HepG2 (cell line): Measurements from ENCODE around the gene COL10A1. TPM values are rescaled to one million over a fixed set of nuclear protein-coding genes. Genes with fewer than 3 reads are reported as not detected.

ENCODE experiments used
- CBX5 ChIP-seq: sonication (generic); formaldehyde crosslinking; IDR thresholded peaks from 2 replicates; pipeline ENCODE4 v1.4.0; 2020; ENCODE audit warnings: missing genetic modification reagents, borderline replicate concordance
- CREB1 ChIP-seq, 2 experiments: fragments of 450-650 bp in 1 of 2; IDR thresholded peaks; 2 replicates each; pipeline ENCODE4 v1.6.1; 2016 to 2017; ENCODE audit warnings: control low read depth in 1 of 2, mild to moderate bottlenecking in 1 of 2, missing compliant biosample characterization in 1 of 2, missing genetic modification characterization in 1 of 2
- ELF3 ChIP-seq: IDR thresholded peaks from 2 replicates; pipeline ENCODE4 v1.6.1; 2016; ENCODE audit warnings: missing genetic modification reagents, missing compliant biosample characterization
- GATA4 ChIP-seq: sonication (generic); IDR thresholded peaks from 2 replicates; pipeline ENCODE4 v1.6.1; 2016; ENCODE audit warnings: antibody characterized with exemption, low read depth, borderline replicate concordance
- HNRNPL ChIP-seq: fragments of 200-400 bp; formaldehyde crosslinking; IDR thresholded peaks from 2 replicates; pipeline ENCODE4 v1.6.1; 2017; ENCODE audit warnings: mild to moderate bottlenecking, low read depth, low read length
- MED1 ChIP-seq: sonication (generic); formaldehyde crosslinking; IDR thresholded peaks from 2 replicates; pipeline ENCODE4 v1.4.0; 2020; ENCODE audit warnings: missing genetic modification reagents
- NCOA2 ChIP-seq: sonication (generic); formaldehyde crosslinking; IDR thresholded peaks from 2 replicates; pipeline ENCODE4 v1.8.0; 2022; ENCODE audit warnings: inconsistent platforms
- NR2F6 ChIP-seq, 2 experiments: IDR thresholded peaks; 2 replicates each; pipeline ENCODE4 v1.6.1; 2016; ENCODE audit warnings: antibody characterized with exemption in 1 of 2, mild to moderate bottlenecking in 1 of 2
- RFX5 ChIP-seq: IDR thresholded peaks from 2 replicates; pipeline ENCODE4 v1.6.1; 2011; ENCODE audit warnings: low read depth, low read length, improper control_type of control experiment
- SRSF1 ChIP-seq: fragments of 200-400 bp; formaldehyde crosslinking; optimal IDR thresholded peaks from 2 replicates; pipeline ENCODE3; 2017; ENCODE audit warnings: mild to moderate bottlenecking, low read depth, low read length, moderate library complexity
- TARDBP ChIP-seq: sonication (generic); formaldehyde crosslinking; IDR thresholded peaks from 2 replicates; pipeline ENCODE4 v1.8.0; 2022; ENCODE audit warnings: mild to moderate bottlenecking, missing genetic modification reagents
- TMF1 ChIP-seq: sonication (generic); formaldehyde crosslinking; IDR thresholded peaks from 2 replicates; pipeline ENCODE4 v1.8.1; 2022; ENCODE audit warnings: low read depth, missing genetic modification reagents
- YEATS2 ChIP-seq: sonication (generic); formaldehyde crosslinking; IDR thresholded peaks from 2 replicates; pipeline ENCODE4 v1.4.0; 2020; ENCODE audit warnings: missing genetic modification reagents, borderline replicate concordance
- ZNF383 ChIP-seq: sonication (generic); formaldehyde crosslinking; IDR thresholded peaks from 2 replicates; pipeline ENCODE4 v1.4.0; 2020; ENCODE audit warnings: missing genetic modification reagents, mild to moderate bottlenecking, borderline replicate concordance
- ZNF549 ChIP-seq: sonication (generic); formaldehyde crosslinking; IDR thresholded peaks from 2 replicates; pipeline ENCODE4 v1.5.0; 2020; ENCODE audit warnings: missing genetic modification reagents
- ZNF672 ChIP-seq: sonication (generic); formaldehyde crosslinking; IDR thresholded peaks from 2 replicates; pipeline ENCODE4 v1.8.1; 2022; ENCODE audit warnings: missing genetic modification reagents
- ZNF749 ChIP-seq: sonication (generic); formaldehyde crosslinking; IDR thresholded peaks from 2 replicates; pipeline ENCODE4 v1.8.0; 2022; ENCODE audit warnings: mild to moderate bottlenecking, missing genetic modification reagents, moderate library complexity, borderline replicate concordance
- ZNF879 ChIP-seq: sonication (generic); formaldehyde crosslinking; IDR thresholded peaks from 2 replicates; pipeline ENCODE4 v1.8.1; 2023; ENCODE audit warnings: missing genetic modification reagents
- ZSCAN31 ChIP-seq: sonication (generic); formaldehyde crosslinking; IDR thresholded peaks from 2 replicates; pipeline ENCODE4 v1.5.0; 2020; ENCODE audit warnings: low read depth, mild to moderate bottlenecking, missing genetic modification reagents
- ZSCAN9 ChIP-seq: IDR thresholded peaks from 2 replicates; pipeline ENCODE4 v1.6.1; 2016; ENCODE audit warnings: borderline replicate concordance
- polyA plus RNA-seq, 8 experiments: library from polyadenylated mRNA; depleted of rRNA in 3 of 8; stranded (reverse) in 7 of 8; unstranded in 1 of 8; fragments of >200 nt; fragmentation: Illumina TruSeq in 4 of 8; extraction: Trizol in 4 of 8; gene quantifications; 2 replicates each; pipeline versions ENCODE4 v1.2.1 to v1.2.3, GENCODE V29; 2011 to 2016; ENCODE audit warnings: low read depth in 4 of 8, missing spikeins in 1 of 8, mixed read lengths in 1 of 8; ENCODE audit not compliant: insufficient read depth in 1 of 8
- total RNA-seq, 5 experiments: library from RNA; depleted of rRNA; stranded (reverse); fragments of >200 nt; fragmentation: Illumina TruSeq; extraction: Trizol; gene quantifications; 2 replicates each; pipeline ENCODE4 v1.2.3, GENCODE V29; 2016; ENCODE audit warnings: low read depth in 1 of 5
- TF ChIP-seq, protein P1 (sequence below): IDR thresholded peaks from 2 replicates; pipeline ENCODE4 v1.6.1; 2012; ENCODE audit warnings: inconsistent platforms
- TF ChIP-seq, protein P2 (sequence below): sonication (generic); formaldehyde crosslinking; IDR thresholded peaks from 2 replicates; pipeline ENCODE4 v1.8.0; 2022; ENCODE audit warnings: low read depth, missing genetic modification reagents
- TF ChIP-seq, protein P3 (sequence below): sonication (generic); formaldehyde crosslinking; IDR thresholded peaks from 2 replicates; pipeline ENCODE4 v1.5.1; 2020; ENCODE audit warnings: mild to moderate bottlenecking, moderate library complexity, missing genetic modification reagents

Gene COL10A1
- total and polyA plus RNA-seq, 2 of the 13 experiments (the other 11 are each of a cell fraction or from before 2014, with no cell fraction given) = 0.07 TPM; not detected in 1

DNA sequence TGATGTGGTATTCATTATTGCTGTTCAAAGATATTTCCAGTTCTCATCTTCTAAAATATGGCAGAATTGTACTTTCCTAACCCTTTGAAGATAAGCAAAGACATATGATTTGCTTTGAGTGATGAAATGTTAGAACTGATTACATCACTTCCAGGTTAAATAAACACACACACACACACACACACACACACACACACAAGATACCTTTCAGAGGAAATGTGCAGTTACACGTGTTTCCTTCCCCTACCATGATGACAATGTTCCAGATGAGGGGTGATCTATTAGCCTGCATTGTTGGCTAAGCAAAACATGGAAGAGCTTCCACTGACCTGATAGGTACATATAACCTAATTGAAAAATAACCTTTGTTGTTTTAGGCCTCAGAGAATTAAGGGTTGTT lies 53.6 kb downstream of the COL10A1 start (continued):
- TF ChIP-seq ZNF749 (CRISPR knock-in tag) = no peak
- no peak for TF ChIP-seq TMF1
- TF ChIP-seq ZNF383 = no peak
- TF ChIP-seq, protein P1, sequence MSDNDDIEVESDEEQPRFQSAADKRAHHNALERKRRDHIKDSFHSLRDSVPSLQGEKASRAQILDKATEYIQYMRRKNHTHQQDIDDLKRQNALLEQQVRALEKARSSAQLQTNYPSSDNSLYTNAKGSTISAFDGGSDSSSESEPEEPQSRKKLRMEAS = peak; percentile 75
- TF ChIP-seq GATA4 = peak; percentile 62; the same call in 1 of the 2 replicates
- TF ChIP-seq CREB1 (IDR thresholded peaks at IDR 0.05) = peak; percentile 78
- peak; percentile 87 for TF ChIP-seq CREB1 (CRISPR knock-in tag; IDR thresholded peaks at IDR 0.05)
- TF ChIP-seq SRSF1 = no peak
- 0 out of 2 replicates have a peak, but pooled peaks have one; percentile 32 for TF ChIP-seq YEATS2 (CRISPR knock-in tag)
- no peak for TF ChIP-seq ZNF672 (CRISPR knock-in tag)
- peak; percentile 61; the same call in 1 of the 2 replicates for TF ChIP-seq TARDBP (CRISPR knock-in tag)
- 0 out of 2 replicates have a peak, but pooled peaks have one; percentile 65 for TF ChIP-seq ZSCAN9 (CRISPR knock-in tag)
- TF ChIP-seq ZNF879 (CRISPR knock-in tag) = no peak
- TF ChIP-seq MED1 (CRISPR knock-in tag) = peak; percentile 47
- no peak for TF ChIP-seq CBX5 (CRISPR knock-in tag)
- peak; percentile 74 for TF ChIP-seq NCOA2
- no peak for TF ChIP-seq ZNF549 (CRISPR knock-in tag)
- TF ChIP-seq, protein P2, sequence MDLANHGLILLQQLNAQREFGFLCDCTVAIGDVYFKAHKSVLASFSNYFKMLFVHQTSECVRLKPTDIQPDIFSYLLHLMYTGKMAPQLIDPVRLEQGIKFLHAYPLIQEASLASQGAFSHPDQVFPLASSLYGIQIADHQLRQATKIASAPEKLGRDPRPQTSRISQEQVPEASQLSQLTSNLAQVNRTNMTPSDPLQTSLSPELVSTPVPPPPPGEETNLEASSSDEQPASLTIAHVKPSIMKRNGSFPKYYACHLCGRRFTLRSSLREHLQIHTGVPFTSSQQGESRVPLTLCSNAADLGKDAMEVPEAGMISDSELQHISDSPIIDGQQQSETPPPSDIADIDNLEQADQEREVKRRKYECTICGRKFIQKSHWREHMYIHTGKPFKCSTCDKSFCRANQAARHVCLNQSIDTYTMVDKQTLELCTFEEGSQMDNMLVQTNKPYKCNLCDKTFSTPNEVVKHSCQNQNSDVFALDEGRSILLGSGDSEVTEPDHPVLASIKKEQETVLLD = no peak
- TF ChIP-seq ZSCAN31 (CRISPR knock-in tag) = no peak
- TF ChIP-seq NR2F6 (IDR thresholded peaks at IDR 0.05) = peak; percentile 51; the same call in 1 of the 2 replicates
- TF ChIP-seq NR2F6 (CRISPR knock-in tag; IDR thresholded peaks at IDR 0.05) = 0 out of 2 replicates have a peak, but pooled peaks have one; percentile 16
- TF ChIP-seq ELF3 (CRISPR knock-in tag) = 0 out of 2 replicates have a peak, but pooled peaks have one; percentile 23
- TF ChIP-seq HNRNPL = no peak
- TF ChIP-seq RFX5 = no peak
- TF ChIP-seq, protein P3, sequence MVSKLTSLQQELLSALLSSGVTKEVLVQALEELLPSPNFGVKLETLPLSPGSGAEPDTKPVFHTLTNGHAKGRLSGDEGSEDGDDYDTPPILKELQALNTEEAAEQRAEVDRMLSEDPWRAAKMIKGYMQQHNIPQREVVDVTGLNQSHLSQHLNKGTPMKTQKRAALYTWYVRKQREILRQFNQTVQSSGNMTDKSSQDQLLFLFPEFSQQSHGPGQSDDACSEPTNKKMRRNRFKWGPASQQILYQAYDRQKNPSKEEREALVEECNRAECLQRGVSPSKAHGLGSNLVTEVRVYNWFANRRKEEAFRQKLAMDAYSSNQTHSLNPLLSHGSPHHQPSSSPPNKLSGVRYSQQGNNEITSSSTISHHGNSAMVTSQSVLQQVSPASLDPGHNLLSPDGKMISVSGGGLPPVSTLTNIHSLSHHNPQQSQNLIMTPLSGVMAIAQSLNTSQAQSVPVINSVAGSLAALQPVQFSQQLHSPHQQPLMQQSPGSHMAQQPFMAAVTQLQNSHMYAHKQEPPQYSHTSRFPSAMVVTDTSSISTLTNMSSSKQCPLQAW (CRISPR knock-in tag) = no peak
